ENCODE data around the gene SYT5.

The SYT5 gene

GRCh38 chr19:55134736-55135135 is 45.4 kb downstream of the SYT5 start:
- H3K27ac ChIP-seq (ENCODE audit: low read length): no peak overlapping the region
- H3K36me3 ChIP-seq (ENCODE audit: control insufficient read depth in 1 of 2, insufficient read depth in 2 of 2, low read length in 2 of 2): no peaks in the 10 kb centered on the region
- H3K4me1 ChIP-seq (ENCODE audit: control insufficient read depth in 1 of 2, insufficient read depth in 2 of 2, low read length in 2 of 2): no peaks in the 10 kb centered on the region
- no peaks in the 10 kb centered on the region for H3K9me3 ChIP-seq (ENCODE audit: control insufficient read depth in 1 of 2, low read length in 2 of 2)
- H3K4me3 ChIP-seq (ENCODE audit: low read depth in 1 of 2, low read length in 2 of 2): no peak overlapping the region
- H3K27me3 ChIP-seq (ENCODE audit: low read depth, low read length): peaks cover 6% of the 10 kb centered on the region

DNA sequence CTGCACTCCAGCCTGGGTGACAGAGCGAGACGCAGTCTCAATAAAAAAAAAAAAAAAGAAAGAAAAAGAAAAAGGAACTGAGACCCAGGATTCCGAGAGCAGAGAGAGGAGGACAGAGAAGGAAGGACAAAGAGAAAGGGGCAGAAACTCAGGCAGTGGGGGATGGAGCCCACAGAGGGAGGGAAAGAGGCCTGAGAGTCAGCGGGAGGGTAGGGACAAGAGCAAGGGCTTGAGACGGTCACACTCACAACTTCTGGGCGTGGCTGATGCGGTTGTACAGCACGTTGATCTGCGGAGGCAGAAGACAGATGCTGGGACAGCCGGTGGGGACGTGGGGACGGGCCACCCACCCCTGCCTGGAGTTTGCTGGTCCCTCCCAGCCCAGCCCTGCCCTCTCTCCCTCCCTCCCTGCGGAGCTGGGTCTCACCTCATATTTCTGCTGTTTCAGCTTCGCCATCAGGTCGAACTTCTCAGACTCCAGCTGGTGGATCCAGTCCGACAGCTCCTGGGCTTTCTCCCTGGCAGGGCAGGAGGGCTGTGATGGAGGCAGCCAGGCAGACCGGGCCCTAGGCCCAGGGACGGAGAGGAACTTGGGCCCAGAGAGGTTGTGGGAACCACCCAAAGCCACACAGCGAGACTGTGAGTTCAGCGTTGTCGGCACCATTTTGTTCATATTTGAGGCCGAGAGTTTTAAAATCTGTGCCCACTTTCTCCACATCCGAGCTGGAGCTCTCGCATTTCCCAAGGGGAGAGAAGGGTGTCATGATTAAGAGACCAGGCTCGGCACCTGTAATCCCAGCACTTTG is 46.2 kb downstream of the SYT5 start:
- Histone ChIP-seq H3K9me3 (ENCODE audit: control insufficient read depth in 1 of 2, low read length in 2 of 2) (no peaks in the 10 kb centered on the region), H3K27ac (ENCODE audit: low read length) (no peak overlapping the region), H3K27me3 (ENCODE audit: low read depth, low read length) (peaks cover 6% of the 10 kb centered on the region), H3K4me3 (ENCODE audit: low read depth in 1 of 2, low read length in 2 of 2) (no peak overlapping the region), H3K36me3 (ENCODE audit: control insufficient read depth in 1 of 2, insufficient read depth in 2 of 2, low read length in 2 of 2) (no peaks in the 10 kb centered on the region), H3K4me1 (ENCODE audit: control insufficient read depth in 1 of 2, insufficient read depth in 2 of 2, low read length in 2 of 2) (no peaks in the 10 kb centered on the region)

DNA sequence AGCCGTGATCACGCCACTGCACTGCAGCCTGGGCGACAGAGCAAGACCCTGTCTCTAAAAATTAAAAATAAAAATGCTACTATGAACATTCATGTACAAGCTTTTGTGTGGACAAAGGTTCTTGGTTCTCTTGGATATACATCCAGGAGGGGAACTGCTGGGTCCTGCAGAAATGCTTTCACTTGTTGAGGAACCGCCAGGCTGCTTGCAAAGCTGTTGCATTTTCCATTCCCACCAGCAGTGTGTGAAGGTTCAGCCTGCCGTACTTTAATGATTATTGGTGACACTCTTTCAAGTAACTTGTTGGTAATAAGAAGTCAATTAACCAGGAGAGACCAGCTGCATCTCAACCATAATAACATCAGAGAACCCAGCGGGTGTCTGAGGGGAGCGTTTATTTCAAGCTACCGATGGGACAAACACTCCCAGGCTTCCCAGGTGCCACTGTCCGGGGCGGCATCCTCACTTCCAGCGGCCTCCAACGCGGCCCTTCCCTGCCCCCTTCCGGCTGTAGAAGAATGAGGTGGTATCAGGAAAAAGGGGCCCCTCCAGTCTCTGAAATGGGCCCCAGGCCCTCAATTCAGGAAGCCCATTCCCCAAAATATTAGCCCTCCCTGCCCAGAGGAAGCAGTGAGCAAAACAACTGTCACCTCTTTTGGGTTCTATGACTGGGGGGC is 47.5 kb downstream of the SYT5 start:
- Histone ChIP-seq H3K36me3 (ENCODE audit: control insufficient read depth in 1 of 2, insufficient read depth in 2 of 2, low read length in 2 of 2) (no peaks in the 10 kb centered on the region), H3K4me3 (ENCODE audit: low read depth in 1 of 2, low read length in 2 of 2) (no peak overlapping the region), H3K27me3 (ENCODE audit: low read depth, low read length) (peaks cover 6% of the 10 kb centered on the region), H3K4me1 (ENCODE audit: control insufficient read depth in 1 of 2, insufficient read depth in 2 of 2, low read length in 2 of 2) (no peaks in the 10 kb centered on the region), H3K27ac (ENCODE audit: low read length) (no peak overlapping the region), H3K9me3 (ENCODE audit: control insufficient read depth in 1 of 2, low read length in 2 of 2) (no peaks in the 10 kb centered on the region)

DNA sequence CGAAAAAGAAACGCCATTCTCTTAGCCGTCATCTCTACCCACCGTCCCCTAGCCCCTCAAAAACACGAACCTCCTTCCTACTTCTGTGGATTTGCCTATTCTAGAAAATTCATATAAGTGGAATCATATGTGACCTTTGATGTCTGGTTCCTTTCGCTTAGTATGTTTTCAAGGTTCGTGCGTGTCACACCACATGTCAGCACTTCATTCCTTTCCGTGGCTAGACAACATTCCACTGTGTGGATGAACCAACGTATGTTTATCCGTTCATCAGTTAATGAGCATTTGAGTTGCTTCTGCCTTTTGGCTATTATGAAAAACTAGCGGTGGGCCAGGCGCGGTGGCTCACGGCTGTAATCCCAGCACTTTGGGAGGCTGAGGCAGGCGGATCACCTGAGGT is 48.7 kb downstream of the SYT5 start:
- no peaks in the 10 kb centered on the region for H3K36me3 ChIP-seq (ENCODE audit: control insufficient read depth in 1 of 2, insufficient read depth in 2 of 2, low read length in 2 of 2)

More for the DNA sequence above, 48.7 kb downstream of the SYT5 start:
- Histone ChIP-seq H3K4me1 (ENCODE audit: control insufficient read depth in 1 of 2, insufficient read depth in 2 of 2, low read length in 2 of 2) (no peaks in the 10 kb centered on the region), H3K27me3 (ENCODE audit: low read depth, low read length) (peaks cover 6% of the 10 kb centered on the region), H3K27ac (ENCODE audit: low read length) (no peak overlapping the region), H3K4me3 (ENCODE audit: low read depth in 1 of 2, low read length in 2 of 2) (no peak overlapping the region), H3K9me3 (ENCODE audit: control insufficient read depth in 1 of 2, low read length in 2 of 2) (no peaks in the 10 kb centered on the region)

Data from muscle layer of duodenum (tissue), 2 donors.